WTC11 (cell line): ENCODE data around the gene IFRD2. TPM values are rescaled to one million over a fixed set of nuclear protein-coding genes. Genes with fewer than 3 reads are reported as not detected.

Source experiments
- ATAC-seq: fragments of 200-7000 bp; cut with Tn5 transposase; 2 replicates; pipeline ENCODE4 v1.10.0; 2021; ENCODE audit warnings: mild to moderate bottlenecking, moderate library complexity
- CTCF ChIA-PET: fragments of 300-600 bp; sonication (Branson Sonifier 250); formaldehyde crosslinking; loops from one replicate; lab custom pipeline; 2021; ENCODE audit warnings: antibody characterized with exemption; lab: Charles Lee
- POLR2A ChIA-PET: fragments of 350-600 bp; sonication (Branson Sonifier 250); formaldehyde crosslinking; loops from one replicate; lab custom pipeline; 2021; ENCODE audit warnings: antibody characterized with exemption; lab: Charles Lee
- DNase-seq: peaks from one replicate; pipeline ENCODE4 v3.0.0; 2021; ENCODE audit warnings: low spot score
- H3K27ac Mint-ChIP-seq: 2 replicates; pipeline ENCODE4 v1.8.0; 2021; ENCODE audit warnings: mixed read lengths
- H3K27me3 Mint-ChIP-seq: 2 replicates; pipeline ENCODE4 v1.8.0; 2021; ENCODE audit warnings: low read depth, mild to moderate bottlenecking, moderate library complexity, mixed read lengths
- H3K36me3 Mint-ChIP-seq: 2 replicates; pipeline ENCODE4 v1.8.0; 2021; ENCODE audit warnings: mixed read lengths
- H3K4me1 Mint-ChIP-seq: 2 replicates; pipeline ENCODE4 v1.8.0; 2022; ENCODE audit warnings: mixed read lengths
- H3K4me3 Mint-ChIP-seq: 2 replicates; pipeline ENCODE4 v1.8.0; 2021; ENCODE audit warnings: mild to moderate bottlenecking, moderate library complexity, mixed read lengths
- H3K9me3 Mint-ChIP-seq: 2 replicates; pipeline ENCODE4 v1.8.0; 2021; ENCODE audit warnings: mixed read lengths
- CDX4 ChIP-seq: fragments of 250-450 bp; sonication (Bioruptor Pico); IDR thresholded peaks from 2 replicates; pipeline ENCODE4 v1.9.0; 2021; ENCODE audit warnings: moderate library complexity, mild to moderate bottlenecking, inconsistent platforms, borderline replicate concordance
- E2F5 ChIP-seq: sonication (generic); formaldehyde crosslinking; IDR thresholded peaks from 2 replicates; pipeline ENCODE4 v1.8.1; 2022; ENCODE audit warnings: mild to moderate bottlenecking, moderate library complexity, missing genetic modification reagents
- ESRRA ChIP-seq: sonication (generic); formaldehyde crosslinking; IDR thresholded peaks from 2 replicates; pipeline ENCODE4 v1.8.1; 2022; ENCODE audit warnings: mild to moderate bottlenecking, missing genetic modification reagents, borderline replicate concordance
- ETV6 ChIP-seq: sonication (generic); formaldehyde crosslinking; IDR thresholded peaks from 2 replicates; pipeline ENCODE4 v1.8.1; 2022; ENCODE audit warnings: mild to moderate bottlenecking, missing genetic modification reagents
- FOXK1 ChIP-seq: sonication (generic); formaldehyde crosslinking; IDR thresholded peaks from 2 replicates; pipeline ENCODE4 v1.8.0; 2022; ENCODE audit warnings: mild to moderate bottlenecking, moderate library complexity, missing genetic modification reagents
- FOXP1 ChIP-seq: sonication (generic); formaldehyde crosslinking; IDR thresholded peaks from 2 replicates; pipeline ENCODE4 v1.8.0; 2022; ENCODE audit warnings: missing genetic modification reagents, mild to moderate bottlenecking, moderate library complexity, borderline replicate concordance
- MAX ChIP-seq: sonication (generic); formaldehyde crosslinking; IDR thresholded peaks from 2 replicates; pipeline ENCODE4 v1.8.0; 2022; ENCODE audit warnings: mild to moderate bottlenecking, missing genetic modification reagents
- NR2C2 ChIP-seq: sonication (generic); formaldehyde crosslinking; IDR thresholded peaks from 2 replicates; pipeline ENCODE4 v1.8.0; 2022; ENCODE audit warnings: mild to moderate bottlenecking, missing genetic modification reagents
- PRDM15 ChIP-seq: sonication (generic); formaldehyde crosslinking; IDR thresholded peaks from 2 replicates; pipeline ENCODE4 v1.8.0; 2022; ENCODE audit warnings: missing genetic modification reagents
- SP1 ChIP-seq: sonication (generic); formaldehyde crosslinking; conservative IDR thresholded peaks from 2 replicates; pipeline ENCODE4 v1.8.1; 2022; ENCODE audit warnings: missing genetic modification reagents
- STAT6 ChIP-seq: sonication (generic); formaldehyde crosslinking; conservative IDR thresholded peaks from 2 replicates; pipeline ENCODE4 v1.8.1; 2023; ENCODE audit warnings: mild to moderate bottlenecking, low read depth, missing genetic modification reagents, moderate library complexity
- USF2 ChIP-seq: sonication (generic); formaldehyde crosslinking; IDR thresholded peaks from 2 replicates; pipeline ENCODE4 v1.8.1; 2023; ENCODE audit warnings: mild to moderate bottlenecking, missing genetic modification reagents, moderate library complexity
- ZBTB21 ChIP-seq: sonication (generic); formaldehyde crosslinking; IDR thresholded peaks from 2 replicates; pipeline ENCODE4 v1.8.1; 2023; ENCODE audit warnings: mild to moderate bottlenecking, missing genetic modification reagents, borderline replicate concordance
- ZBTB43 ChIP-seq: sonication (generic); formaldehyde crosslinking; IDR thresholded peaks from 2 replicates; pipeline ENCODE4 v1.8.1; 2023; ENCODE audit warnings: mild to moderate bottlenecking, missing genetic modification reagents
- ZMAT4 ChIP-seq: fragments of 250-450 bp; sonication (Bioruptor Pico); IDR thresholded peaks from 2 replicates; pipeline ENCODE4 v1.9.0; 2021; ENCODE audit warnings: mild to moderate bottlenecking
- ZNF121 ChIP-seq: sonication (generic); formaldehyde crosslinking; IDR thresholded peaks from 2 replicates; pipeline ENCODE4 v1.8.0; 2023; ENCODE audit warnings: missing genetic modification reagents
- total RNA-seq: library from RNA; stranded (reverse); gene quantifications from 3 replicates; pipeline ENCODE4 v1.2.3, GENCODE V29; 2021

Gene IFRD2
- total RNA-seq, 1 experiment from 2014 or later = 92.0 TPM

- Mint-ChIP-seq H3K9me3 (no peaks in the 10 kb centered on the region), H3K4me3 (peak overlapping the region; percentile 80), H3K27me3 (peaks cover 64% of the 10 kb centered on the region), H3K4me1 (peaks cover 27% of the 10 kb centered on the region), H3K36me3 (no peaks in the 10 kb centered on the region), H3K27ac (no peak overlapping the region)
- no peak for TF ChIP-seq NR2C2 (CRISPR knock-in tag)
- TF ChIP-seq E2F5 = peak; percentile 52; the same call in 1 of the 2 replicates
- peak; percentile 30; the same call in 1 of the 2 replicates for TF ChIP-seq PRDM15 (CRISPR knock-in tag)
- TF ChIP-seq ZNF121 (CRISPR knock-in tag) = peak; percentile 38; the same call in 1 of the 2 replicates
- no peak for TF ChIP-seq STAT6 (CRISPR knock-in tag)
- no peak for TF ChIP-seq ESRRA (CRISPR knock-in tag)
- peak; percentile 38; the same call in 1 of the 2 replicates for TF ChIP-seq ZBTB43
- peak; percentile 78 for TF ChIP-seq MAX (CRISPR knock-in tag)
- TF ChIP-seq USF2 (CRISPR knock-in tag) = peak; percentile 52
- peak; percentile 52; the same call in 1 of the 2 replicates for TF ChIP-seq ETV6 (CRISPR knock-in tag)
- TF ChIP-seq CDX4 (CRISPR knock-in tag) = no peak
- 0 out of 2 replicates have a peak, but pooled peaks have one; percentile 18 for TF ChIP-seq ZBTB21 (CRISPR knock-in tag)
- TF ChIP-seq FOXP1 (CRISPR knock-in tag) = peak; percentile 20; the same call in 1 of the 2 replicates
- TF ChIP-seq SP1 (CRISPR knock-in tag) = peak; percentile 62
- no peak for TF ChIP-seq ZMAT4 (CRISPR knock-in tag)
- 0 out of 2 replicates have a peak, but pooled peaks have one; percentile 24 for TF ChIP-seq FOXK1 (CRISPR knock-in tag)
- ChIA-PET CTCF (interaction anchor here (0.6 to 12.5 kb wide), 28 partner anchors 9 to 317 kb away, joined by 3 to 145 read pairs (median 6); partner anchors contain the start of genes GNAI2, GNAT1, HYAL1 and HYAL2), POLR2A (interaction anchor here (0.8 to 1.5 kb wide), 5 partner anchors 15 to 58 kb away, joined by 3 to 5 read pairs (median 3); partner anchors contain the start of genes IFRD2 and TUSC2)
- DNase-seq = peak; percentile 70
- peak; percentile 19 for ATAC-seq
These were observed 16.9 kb downstream of the IFRD2 start for GRCh38 chr3:50275141-50275995.
